ENCODE data around the gene VRK1.

VRK1 gene

GRCh38 chr14:96792003-96792402 lies 5.2 kb upstream of the VRK1 start:
- no peak for DNase-seq

- no peak for DNase-seq
Observed at GRCh38 chr14:96792591-96792990, 4.6 kb upstream of the VRK1 start.

- no peak for DNase-seq
Observed at GRCh38 chr14:96793547-96793946, 3.6 kb upstream of the VRK1 start.

- DNase-seq, result no peak
Observed at GRCh38 chr14:96795109-96795828, 1.9 kb upstream of the VRK1 start.

- DNase-seq, result peak; percentile 15
Observed at GRCh38 chr14:96797582-96798349, 584 bp downstream of the VRK1 start.

- DNase-seq, result no peak
Observed at GRCh38 chr14:96798956-96799355, 1.8 kb downstream of the VRK1 start.

- DNase-seq, result no peak
Observed at GRCh38 chr14:96799489-96800054, 2.4 kb downstream of the VRK1 start.

- no peak for DNase-seq
Observed at GRCh38 chr14:96801931-96802330, 4.7 kb downstream of the VRK1 start.

- DNase-seq, result no peak
Observed at GRCh38 chr14:96802963-96803362, 5.8 kb downstream of the VRK1 start.

GRCh38 chr14:96803958-96804357 lies 6.8 kb downstream of the VRK1 start:
- no peak for DNase-seq

- DNase-seq, result no peak
Observed at GRCh38 chr14:96804895-96805294, 7.7 kb downstream of the VRK1 start.

GRCh38 chr14:96805956-96806355 lies 8.8 kb downstream of the VRK1 start:
- no peak for DNase-seq

- no peak for DNase-seq
Observed at GRCh38 chr14:96806836-96807235, 9.7 kb downstream of the VRK1 start.

GRCh38 chr14:96808619-96809406 lies 11.6 kb downstream of the VRK1 start:
- no peak for DNase-seq

- DNase-seq, result peak; percentile 64
Observed at GRCh38 chr14:96811265-96811664, 14.1 kb downstream of the VRK1 start.

GRCh38 chr14:96811985-96812667 lies 14.9 kb downstream of the VRK1 start:
- DNase-seq, result no peak

GRCh38 chr14:96816281-96816680 lies 19.1 kb downstream of the VRK1 start:
- DNase-seq, result no peak

- DNase-seq, result no peak
Observed at GRCh38 chr14:96817750-96818666, 20.8 kb downstream of the VRK1 start.

- no peak for DNase-seq
Observed at GRCh38 chr14:96821501-96821900, 24.3 kb downstream of the VRK1 start.

GRCh38 chr14:96823652-96824051 lies 26.5 kb downstream of the VRK1 start:
- no peak for DNase-seq

- DNase-seq, result peak; percentile 65
Observed at GRCh38 chr14:96824283-96824682, 27.1 kb downstream of the VRK1 start.

- DNase-seq, result no peak
Observed at GRCh38 chr14:96826818-96827217, 29.6 kb downstream of the VRK1 start.
